Measurements from ENCODE around the gene VSNL1.

GRCh38 chr2:17574406-17575073, 34.0 kb downstream of the VSNL1 start:
- TF ChIP-seq CTCF (IDR thresholded peaks at IDR 0.05 in 2 of 3, conservative IDR thresholded peaks at IDR 0.05 in 1 of 3; ENCODE audit: control insufficient read depth in 2 of 3, extremely low read depth in 1 of 3, insufficient read depth in 1 of 3, low read depth in 3 of 3, low read length in 3 of 3) (no peak), RCOR1 (conservative IDR thresholded peaks at IDR 0.05; ENCODE audit: low read depth, low read length) (no peak), BRCA1 (IDR thresholded peaks at IDR 0.05; ENCODE audit: low read depth, low read length) (no peak), RFX5 (IDR thresholded peaks at IDR 0.05; ENCODE audit: low read depth, low read length) (no peak), POLR2AphosphoS5 (IDR thresholded peaks at IDR 0.05; ENCODE audit: low read length) (no peak), POLR2A (IDR thresholded peaks at IDR 0.05; ENCODE audit: low read depth, low read length) (no peak), EGR1 (IDR thresholded peaks at IDR 0.05; ENCODE audit: borderline replicate concordance in 1 of 2, low read depth in 2 of 2, low read length in 2 of 2) (no peak), HCFC1 (IDR thresholded peaks at IDR 0.05; ENCODE audit: low read length) (no peak), BHLHE40 (IDR thresholded peaks at IDR 0.05; ENCODE audit: borderline replicate concordance in 1 of 2, low read depth in 2 of 2, low read length in 1 of 2) (no peak), ZNF274 (IDR thresholded peaks at IDR 0.05; ENCODE audit: insufficient read depth, insufficient read length) (no peak), REST (IDR thresholded peaks at IDR 0.05; ENCODE audit: low read depth, low read length) (no peak), CHD2 (IDR thresholded peaks at IDR 0.05; ENCODE audit: borderline replicate concordance, low read depth, low read length) (no peak)

Data from GM12878 (cell line).